H9 (cell line): Measurements from ENCODE around the gene ZBTB7A. TPM values are rescaled to one million over a fixed set of nuclear protein-coding genes. Genes with fewer than 3 reads are reported as not detected.

Source experiments
- DNase-seq: peaks from one replicate; pipeline ENCODE4 v3.0.0-alpha.2; 2017
- H2AFZ ChIP-seq: one replicate; pipeline ENCODE4 v1.6.1; 2013; ENCODE audit warnings: mild to moderate bottlenecking, low read length, control low read depth, moderate library complexity
- H2AK5ac ChIP-seq: 2 replicates; pipeline ENCODE4 v1.6.1; 2013; ENCODE audit warnings: low read length, control low read depth, mixed read lengths; ENCODE audit not compliant: insufficient read length
- H2BK120ac ChIP-seq: one replicate; pipeline ENCODE4 v1.6.1; 2013; ENCODE audit warnings: low read depth, mild to moderate bottlenecking, low read length, control low read depth, inconsistent platforms; ENCODE audit not compliant: poor library complexity, severe bottlenecking
- H2BK12ac ChIP-seq: 2 replicates; pipeline ENCODE4 v1.6.1; 2013; ENCODE audit warnings: low read length, control low read depth, mixed read lengths, low read depth; ENCODE audit not compliant: insufficient read length
- H2BK15ac ChIP-seq: 2 replicates; pipeline ENCODE4 v1.6.1; 2013; ENCODE audit warnings: low read depth, low read length, control low read depth
- H2BK20ac ChIP-seq: one replicate; pipeline ENCODE4 v1.6.1; 2013; ENCODE audit warnings: low read depth, mild to moderate bottlenecking, low read length, control low read depth, inconsistent platforms; ENCODE audit not compliant: poor library complexity, severe bottlenecking
- H2BK5ac ChIP-seq: 2 replicates; pipeline ENCODE4 v1.6.1; 2013; ENCODE audit warnings: low read length, control low read depth, mixed read lengths; ENCODE audit not compliant: insufficient read length
- H3K14ac ChIP-seq: 2 replicates; pipeline ENCODE4 v1.6.1; 2013; ENCODE audit warnings: low read length, control low read depth; ENCODE audit not compliant: insufficient read depth
- H3K18ac ChIP-seq: 2 replicates; pipeline ENCODE4 v1.6.1; 2013; ENCODE audit warnings: low read depth, mild to moderate bottlenecking, mixed read lengths, low read length, control low read depth; ENCODE audit not compliant: insufficient read length
- H3K23ac ChIP-seq: 2 replicates; pipeline ENCODE4 v1.6.1; 2013; ENCODE audit warnings: low read length, control low read depth, mixed read lengths, low read depth; ENCODE audit not compliant: insufficient read length
- H3K23me2 ChIP-seq: 2 replicates; pipeline ENCODE4 v1.6.1; 2013; ENCODE audit warnings: low read depth, mild to moderate bottlenecking, mixed read lengths, low read length, control low read depth; ENCODE audit not compliant: insufficient read length, poor library complexity, severe bottlenecking
- H3K27ac ChIP-seq: 2 replicates; pipeline ENCODE4 v1.5.1; 2013; ENCODE audit warnings: low read length, control low read depth, mixed read lengths, low read depth; ENCODE audit not compliant: insufficient read length
- H3K27me3 ChIP-seq: 2 replicates; pipeline ENCODE4 v1.6.1; 2013; ENCODE audit warnings: low read length, control low read depth, inconsistent platforms; ENCODE audit not compliant: insufficient read depth
- H3K4ac ChIP-seq: 2 replicates; pipeline ENCODE4 v1.6.1; 2013; ENCODE audit warnings: low read depth, mild to moderate bottlenecking, control low read depth, inconsistent platforms, low read length, moderate library complexity
- H3K4me1 ChIP-seq: 2 replicates; pipeline ENCODE4 v1.6.1; 2013; ENCODE audit warnings: low read length, control low read depth, inconsistent platforms; ENCODE audit not compliant: insufficient read depth
- H3K4me2 ChIP-seq: 2 replicates; pipeline ENCODE4 v1.6.1; 2013; ENCODE audit warnings: low read length, control low read depth, mixed read lengths; ENCODE audit not compliant: insufficient read length, insufficient read depth
- H3K56ac ChIP-seq: 2 replicates; pipeline ENCODE4 v1.6.1; 2013; ENCODE audit warnings: low read depth, mild to moderate bottlenecking, mixed read lengths, low read length, control low read depth; ENCODE audit not compliant: insufficient read length
- H3K79me1 ChIP-seq: 2 replicates; pipeline ENCODE4 v1.6.1; 2013; ENCODE audit warnings: low read depth, mild to moderate bottlenecking, moderate library complexity, low read length, control low read depth, inconsistent platforms; ENCODE audit not compliant: insufficient read depth, poor library complexity, severe bottlenecking
- H3K79me2 ChIP-seq: 2 replicates; pipeline ENCODE4 v1.6.1; 2013; ENCODE audit warnings: low read length, control low read depth, inconsistent platforms; ENCODE audit not compliant: insufficient read depth
- H3K9ac ChIP-seq: 2 replicates; pipeline ENCODE4 v1.6.1; 2013; ENCODE audit warnings: low read length, control low read depth, mixed read lengths; ENCODE audit not compliant: insufficient read length; ENCODE audit errors: extremely low read depth
- H3K9me3 ChIP-seq: one replicate; pipeline ENCODE4 v1.6.1; 2013; ENCODE audit warnings: low read depth, low read length, inconsistent platforms; ENCODE audit not compliant: control insufficient read depth
- H3T11ph ChIP-seq: one replicate; pipeline ENCODE4 v1.6.1; 2013; ENCODE audit warnings: mild to moderate bottlenecking, low read length, control low read depth, inconsistent platforms
- H4K20me1 ChIP-seq: one replicate; pipeline ENCODE4 v1.6.1; 2013; ENCODE audit not compliant: control insufficient read depth, insufficient read length, insufficient read depth
- H4K5ac ChIP-seq: 2 replicates; pipeline ENCODE4 v1.6.1; 2013; ENCODE audit warnings: low read depth, mild to moderate bottlenecking, mixed read lengths, low read length, control low read depth; ENCODE audit not compliant: insufficient read length
- H4K8ac ChIP-seq: replicated peaks from 2 replicates; pipeline ENCODE4 v1.6.1; 2013; ENCODE audit warnings: low read length, control low read depth, mixed read lengths, low read depth; ENCODE audit not compliant: insufficient read length
- H4K91ac ChIP-seq: 2 replicates; pipeline ENCODE4 v1.6.1; 2013; ENCODE audit warnings: low read depth, mild to moderate bottlenecking, moderate library complexity, mixed read lengths, low read length, control low read depth; ENCODE audit not compliant: insufficient read length
- H3K27ac Mint-ChIP-seq, 3 experiments: 2 replicates in 2 of 3; 3 replicates in 1 of 3; pipeline ENCODE4 v1.8.0; 2020 to 2021; ENCODE audit warnings: mixed read lengths in 3 of 3, mild to moderate bottlenecking in 1 of 3, moderate library complexity in 1 of 3
- H3K27me3 Mint-ChIP-seq: 2 replicates; pipeline ENCODE4 v1.8.0; 2021; ENCODE audit warnings: low read depth, mild to moderate bottlenecking, moderate library complexity, mixed read lengths
- H3K36me3 Mint-ChIP-seq, 3 experiments: 2 replicates in 2 of 3; 3 replicates in 1 of 3; pipeline ENCODE4 v1.8.0; 2020 to 2021; ENCODE audit warnings: low read depth in 3 of 3, mixed read lengths in 3 of 3; ENCODE audit not compliant: insufficient read depth in 1 of 3
- H3K4me1 Mint-ChIP-seq, 2 experiments: 2 replicates each; pipeline ENCODE4 v1.8.0; 2020; ENCODE audit warnings: mixed read lengths in 2 of 2
- H3K4me3 Mint-ChIP-seq, 2 experiments: 2 replicates in 1 of 2; 3 replicates in 1 of 2; pipeline ENCODE4 v1.8.0; 2020 to 2021; ENCODE audit warnings: mild to moderate bottlenecking in 2 of 2, mixed read lengths in 2 of 2, moderate library complexity in 1 of 2
- H3K9me3 Mint-ChIP-seq, 2 experiments: 2 replicates in 1 of 2; 3 replicates in 1 of 2; pipeline ENCODE4 v1.8.0; 2020; ENCODE audit warnings: mild to moderate bottlenecking in 2 of 2, mixed read lengths in 2 of 2, moderate library complexity in 1 of 2
- CTCF ChIP-seq: fragments of 200-600 bp; sonication (generic); conservative IDR thresholded peaks from 3 replicates; pipeline ENCODE4 v1.8.0; 2021; ENCODE audit warnings: antibody characterized with exemption, mild to moderate bottlenecking
- WGBS: extraction: QIAGEN DNeasy Blood & Tissue Kit; methylation state at CpG from one replicate; pipeline ENCODE4 v1.1.7; 2013; ENCODE audit warnings: missing lambda C conversion rate, low lambda C conversion rate, mixed read lengths; ENCODE audit not compliant: insufficient read length; ENCODE audit errors: extremely low coverage; 5-methylcytosine and 5-hydroxymethylcytosine counted together
- total RNA-seq: library from RNA; stranded (reverse); gene quantifications from 2 replicates; pipeline ENCODE4 v1.2.1, GENCODE V29; 2021

The ZBTB7A gene
- total RNA-seq, 1 experiment from 2014 or later = 24.9 TPM

- Mint-ChIP-seq H3K27ac (peak overlapping the region in 1 of 3 experiments; percentile 44; a peak in 1 of 7 replicates), H3K27me3 (peaks cover 2% of the 10 kb centered on the region; the same call in 1 of the 2 replicates), H3K4me1 (peaks cover 0 to 7% of the 10 kb centered on the region in 2 experiments; a peak in 1 of 4 replicates), H3K4me3 (no peak overlapping the region), H3K36me3 (peaks cover 3 to 17% (median 14%) of the 10 kb centered on the region in 3 experiments; a peak in 6 of 7 replicates), H3K9me3 (no peaks in the 10 kb centered on the region; a peak in 1 of 5 replicates)
- Histone ChIP-seq H3K18ac (no peak overlapping the region), H3K27ac (no peak overlapping the region), H3T11ph (no peak overlapping the region), H3K14ac (no peak overlapping the region; the same call in 1 of the 2 replicates), H2BK12ac (no peak overlapping the region), H2BK20ac (no peak overlapping the region), H3K79me2 (no peaks in the 10 kb centered on the region), H4K91ac (no peak overlapping the region), H4K5ac (no peak overlapping the region), H2BK5ac (no peak overlapping the region), H2BK120ac (no peak overlapping the region), H3K79me1 (no peaks in the 10 kb centered on the region), H2BK15ac (no peak overlapping the region), H3K4me2 (no peak overlapping the region), H3K23ac (no peak overlapping the region), H3K23me2 (no peaks in the 10 kb centered on the region), H3K9ac (no peak overlapping the region), H3K4ac (no peak overlapping the region), H2AFZ (no peak overlapping the region), H3K4me1 (no peaks in the 10 kb centered on the region), H2AK5ac (no peak overlapping the region), H4K20me1 (no peaks in the 10 kb centered on the region), H3K27me3 (no peaks in the 10 kb centered on the region), H3K56ac (no peak overlapping the region), H3K9me3 (no peaks in the 10 kb centered on the region), H4K8ac (no peak overlapping the region)
- no peak for DNase-seq
- TF ChIP-seq CTCF = no peak
- no CpG with 5 or more reads among the region's 17 CpGs for WGBS
Observed at GRCh38 chr19:4086411-4086867, 19.7 kb upstream of the ZBTB7A start.
